ENCODE measurements around the gene COL1A1.

The COL1A1 gene

GRCh38 chr17:50221864-50222545, 20.6 kb upstream of the COL1A1 start:
- Mint-ChIP-seq H3K9me3 (peaks cover 28% of the 10 kb centered on the region), H3K36me3 (ENCODE audit: low read depth) (peaks cover 5% of the 10 kb centered on the region), H3K27ac (no peak overlapping the region), H3K4me3 (no peak overlapping the region), H3K27me3 (ENCODE audit: low read depth, poor library complexity) (peaks cover 7% of the 10 kb centered on the region), H3K4me1 (peaks cover 45% of the 10 kb centered on the region)
- no peak for DNase-seq
- TF ChIP-seq CTCF (IDR thresholded peaks at IDR 0.05): no peak

DNA sequence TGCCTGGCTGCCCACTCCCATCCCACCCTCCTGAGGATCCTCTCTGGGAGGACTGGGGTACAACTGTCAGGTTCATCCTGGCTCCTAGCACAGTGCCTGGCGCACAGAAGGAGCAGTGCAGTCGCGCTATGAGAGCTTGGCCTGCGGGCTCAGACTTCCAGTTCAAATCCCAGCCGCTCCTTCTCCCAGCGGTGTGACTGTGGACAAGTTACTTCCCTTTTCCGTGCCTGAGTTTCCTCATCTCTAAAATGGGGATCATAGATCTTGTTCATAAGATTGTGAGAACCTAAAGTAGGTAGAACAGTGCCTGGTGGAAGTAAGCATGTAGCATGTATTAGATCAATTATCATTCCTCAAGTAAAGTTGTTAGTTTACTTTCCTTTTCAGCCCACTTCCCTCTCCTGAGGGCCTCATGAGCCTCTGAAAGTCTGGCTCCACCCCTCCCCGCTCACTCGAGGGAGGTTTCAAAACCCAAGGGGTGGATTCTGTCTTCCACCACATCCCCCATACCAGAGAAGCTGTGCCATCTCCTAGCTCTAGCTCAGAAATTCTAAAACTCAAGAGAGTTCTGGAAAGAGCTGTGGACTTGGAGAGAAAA, 19.9 kb upstream of the COL1A1 start:
- H3K36me3 Mint-ChIP-seq (ENCODE audit: low read depth): peaks cover 5% of the 10 kb centered on the region
- H3K27me3 Mint-ChIP-seq (ENCODE audit: low read depth, poor library complexity): peaks cover 7% of the 10 kb centered on the region
- H3K4me3 Mint-ChIP-seq: no peak overlapping the region
- TF ChIP-seq CTCF (IDR thresholded peaks at IDR 0.05): no peak
- H3K9me3 Mint-ChIP-seq: peaks cover 21% of the 10 kb centered on the region
- H3K27ac Mint-ChIP-seq: no peak overlapping the region
- no peak for DNase-seq
- peaks cover 48% of the 10 kb centered on the region for H3K4me1 Mint-ChIP-seq

GRCh38 chr17:50220811-50221210, 19.4 kb upstream of the COL1A1 start:
- Mint-ChIP-seq H3K4me1 (peaks cover 48% of the 10 kb centered on the region), H3K4me3 (no peak overlapping the region), H3K36me3 (ENCODE audit: low read depth) (peaks cover 5% of the 10 kb centered on the region), H3K27me3 (ENCODE audit: low read depth, poor library complexity) (peaks cover 7% of the 10 kb centered on the region), H3K27ac (no peak overlapping the region), H3K9me3 (peaks cover 16% of the 10 kb centered on the region)
- no peak for TF ChIP-seq CTCF (IDR thresholded peaks at IDR 0.05)
- DNase-seq: no peak

DNA sequence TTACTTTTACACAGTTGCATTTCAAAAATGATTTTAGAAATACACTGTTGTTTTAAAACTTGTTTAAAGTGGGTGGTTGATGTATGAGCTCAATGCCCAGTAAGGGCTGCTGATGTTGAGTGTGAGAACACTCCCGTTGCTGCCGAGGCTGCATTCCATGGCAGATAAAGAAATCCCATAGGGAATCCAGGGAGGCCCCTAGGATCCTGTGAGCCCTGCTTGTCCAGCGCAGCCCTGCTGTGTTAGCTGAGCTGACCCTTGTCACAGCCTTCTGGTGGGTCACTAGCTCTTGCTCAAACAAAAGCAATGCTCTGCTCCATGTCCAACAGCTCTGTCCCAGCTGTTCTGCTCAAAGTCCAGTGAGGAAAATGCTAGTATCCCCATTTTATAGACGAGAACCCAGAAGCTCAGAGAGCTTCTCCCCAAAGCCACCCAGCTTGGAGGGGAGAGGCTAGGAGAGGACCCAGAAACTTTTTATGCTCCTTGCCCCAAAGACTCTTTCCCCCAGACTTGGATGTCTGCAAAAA, 18.6 kb upstream of the COL1A1 start:
- peaks cover 8% of the 10 kb centered on the region for H3K9me3 Mint-ChIP-seq
- H3K36me3 Mint-ChIP-seq (ENCODE audit: low read depth): no peaks in the 10 kb centered on the region
- peak overlapping the region; percentile 97 for H3K27ac Mint-ChIP-seq
- peak overlapping the region; percentile 21 for H3K4me3 Mint-ChIP-seq
- peaks cover 54% of the 10 kb centered on the region for H3K4me1 Mint-ChIP-seq
- TF ChIP-seq CTCF (IDR thresholded peaks at IDR 0.05): no peak
- peak; percentile 31 for DNase-seq
- peaks cover 7% of the 10 kb centered on the region for H3K27me3 Mint-ChIP-seq (ENCODE audit: low read depth, poor library complexity)

- no peak for TF ChIP-seq CTCF (IDR thresholded peaks at IDR 0.05)
- H3K27me3 Mint-ChIP-seq (ENCODE audit: low read depth, poor library complexity): peaks cover 8% of the 10 kb centered on the region
- peaks cover 1% of the 10 kb centered on the region for H3K9me3 Mint-ChIP-seq
- H3K4me1 Mint-ChIP-seq: peaks cover 60% of the 10 kb centered on the region
- no peak for DNase-seq
- H3K36me3 Mint-ChIP-seq (ENCODE audit: low read depth): no peaks in the 10 kb centered on the region
- peak overlapping the region; percentile 97 for H3K27ac Mint-ChIP-seq
- H3K4me3 Mint-ChIP-seq: peak overlapping the region; percentile 21
Measured at GRCh38 chr17:50219342-50219741, 17.9 kb upstream of the COL1A1 start.
